Immature natural killer cell (primary cell): ENCODE measurements around the gene LATS2. TPM values are rescaled to one million over a fixed set of nuclear protein-coding genes. Genes with fewer than 3 reads are reported as not detected.
"Not testable (repeated sequence)": the region's sequence is repeated elsewhere in the genome, so short reads cannot be mapped to it uniquely, and the experiment has no call there.

Experiments
- DNase-seq, 3 donors: peaks; one replicate each; pipeline ENCODE4 v3.0.0; 2022; ENCODE audit warnings: mixed read lengths in 1 of 3
- H3K27ac Mint-ChIP-seq, 6 donors: one replicate each; pipeline ENCODE4 v1.8.0; 2020; ENCODE audit warnings: mixed read lengths in 6 of 6, mild to moderate bottlenecking in 5 of 6, inconsistent platforms in 4 of 6, moderate library complexity in 3 of 6
- H3K27me3 Mint-ChIP-seq, 3 donors: one replicate each; pipeline ENCODE4 v1.8.0; 2020 to 2021; ENCODE audit warnings: low read depth in 3 of 3, mild to moderate bottlenecking in 3 of 3, mixed read lengths in 3 of 3, moderate library complexity in 3 of 3, inconsistent platforms in 1 of 3
- H3K36me3 Mint-ChIP-seq, 3 donors: one replicate each; pipeline ENCODE4 v1.8.0; 2020; ENCODE audit warnings: mixed read lengths in 3 of 3, inconsistent platforms in 2 of 3, mild to moderate bottlenecking in 2 of 3
- H3K4me1 Mint-ChIP-seq, 2 donors: one replicate each; pipeline ENCODE4 v1.8.0; 2020; ENCODE audit warnings: inconsistent platforms in 2 of 2, mild to moderate bottlenecking in 2 of 2, mixed read lengths in 2 of 2, moderate library complexity in 1 of 2
- H3K4me3 Mint-ChIP-seq, 5 donors: one replicate each; pipeline ENCODE4 v1.8.0; 2020; ENCODE audit warnings: mild to moderate bottlenecking in 5 of 5, mixed read lengths in 5 of 5, inconsistent platforms in 3 of 5, moderate library complexity in 3 of 5
- H3K9me3 Mint-ChIP-seq, 6 donors: one replicate each; pipeline ENCODE4 v1.8.0; 2020; ENCODE audit warnings: mild to moderate bottlenecking in 6 of 6, mixed read lengths in 6 of 6, inconsistent platforms in 4 of 6, moderate library complexity in 3 of 6
- polyA plus RNA-seq, 3 donors: library from polyadenylated mRNA; unstranded; fragments of 300-500 nt; fragmentation: Illumina TruSeq; gene quantifications; one replicate each; pipeline ENCODE4 v1.2.3, GENCODE V29; 2021

LATS2 gene
- polyA plus RNA-seq, 3 donors from 2014 or later = 0.59 to 1.8 (median 1.3) TPM

GRCh38 chr13:21066946-21067345 is 5.6 kb upstream of the LATS2 start:
- Mint-ChIP-seq H3K27me3 (peaks cover 0 to 2% (median 2%) of the 10 kb centered on the region in 3 donors), H3K9me3 (no peaks in the 10 kb centered on the region), H3K4me3 (no peak overlapping the region), H3K36me3 (no peaks in the 10 kb centered on the region), H3K4me1 (peaks cover 7 to 14% of the 10 kb centered on the region in 2 donors), H3K27ac (no peak overlapping the region)
- no peak for DNase-seq

GRCh38 chr13:21065686-21066085 is 4.3 kb upstream of the LATS2 start:
- DNase-seq = no peak
- H3K4me1 Mint-ChIP-seq = peaks cover 10 to 18% of the 10 kb centered on the region in 2 donors
- no peaks in the 10 kb centered on the region for H3K36me3 Mint-ChIP-seq
- peaks cover 2 to 6% (median 4%) of the 10 kb centered on the region in 3 donors for H3K27me3 Mint-ChIP-seq
- H3K4me3 Mint-ChIP-seq = no peak overlapping the region
- H3K9me3 Mint-ChIP-seq = no peaks in the 10 kb centered on the region
- no peak overlapping the region for H3K27ac Mint-ChIP-seq

GRCh38 chr13:21063031-21063430 is 1.6 kb upstream of the LATS2 start:
- no peaks in the 10 kb centered on the region for H3K9me3 Mint-ChIP-seq
- peaks cover 21 to 30% of the 10 kb centered on the region in 2 donors for H3K4me1 Mint-ChIP-seq
- peaks cover 2 to 10% (median 4%) of the 10 kb centered on the region in 3 donors for H3K27me3 Mint-ChIP-seq
- DNase-seq = no peak
- H3K4me3 Mint-ChIP-seq = peak overlapping the region; percentile 6 to 82 (median 54)
- no peaks in the 10 kb centered on the region for H3K36me3 Mint-ChIP-seq
- H3K27ac Mint-ChIP-seq = peak overlapping the region in 5 of 6 donors; percentile 47 to 80 (median 74)

- peak overlapping the region; percentile 68 to 82 (median 79) for H3K4me3 Mint-ChIP-seq
- peaks cover 2 to 10% (median 4%) of the 10 kb centered on the region in 3 donors for H3K27me3 Mint-ChIP-seq
- peaks cover 26 to 39% of the 10 kb centered on the region in 2 donors for H3K4me1 Mint-ChIP-seq
- H3K27ac Mint-ChIP-seq = peak overlapping the region in 3 of 6 donors; percentile 17 to 53 (median 45)
- peak; percentile 24 to 40 (median 38) for DNase-seq
- no peaks in the 10 kb centered on the region for H3K9me3 Mint-ChIP-seq
- H3K36me3 Mint-ChIP-seq = no peaks in the 10 kb centered on the region
These were observed 903 bp downstream of the LATS2 start for GRCh38 chr13:21060338-21061028.

DNA sequence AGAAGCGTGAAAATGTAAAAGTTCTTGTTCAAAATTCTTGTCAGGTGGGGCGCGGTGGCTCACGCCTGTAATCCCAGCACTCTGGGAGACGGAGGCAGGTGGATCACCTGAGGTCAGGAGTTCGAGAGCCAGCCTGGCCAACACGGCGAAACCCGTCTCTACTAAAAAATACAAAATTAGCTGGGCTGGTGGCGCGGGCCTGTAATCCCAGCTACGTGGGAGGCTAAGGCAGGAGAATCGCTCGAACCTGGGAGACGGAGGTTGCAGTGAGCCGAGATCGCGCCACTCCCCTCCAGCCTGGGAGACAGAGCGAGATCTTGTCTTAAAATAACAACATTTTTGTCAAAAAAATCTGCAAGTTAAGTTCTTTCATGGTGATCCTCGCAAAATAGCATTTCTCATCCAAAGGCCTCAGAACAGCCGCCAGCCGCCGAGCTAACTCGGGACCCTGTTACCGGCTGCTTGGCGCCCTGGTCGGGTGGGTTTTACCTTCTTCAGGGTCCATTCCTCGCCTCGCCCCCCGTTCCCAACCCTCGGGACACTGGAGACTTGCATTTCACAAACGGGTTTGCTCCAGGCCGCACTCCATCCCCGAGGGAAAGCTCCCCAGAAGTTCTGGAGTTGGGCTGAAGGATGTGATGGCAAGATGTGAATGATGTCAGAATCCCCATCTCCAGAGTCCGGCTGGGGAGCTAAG is 1.6 kb downstream of the LATS2 start:
- Mint-ChIP-seq H3K36me3 (no peaks in the 10 kb centered on the region), H3K4me1 (peaks cover 26 to 46% of the 10 kb centered on the region in 2 donors), H3K4me3 (peak overlapping the region; percentile 68 to 82 (median 79)), H3K9me3 (no peaks in the 10 kb centered on the region), H3K27ac (peak overlapping the region in 5 of 6 donors; percentile 17 to 65 (median 51)), H3K27me3 (peaks cover 2 to 10% (median 4%) of the 10 kb centered on the region in 3 donors)
- no peak for DNase-seq

DNA sequence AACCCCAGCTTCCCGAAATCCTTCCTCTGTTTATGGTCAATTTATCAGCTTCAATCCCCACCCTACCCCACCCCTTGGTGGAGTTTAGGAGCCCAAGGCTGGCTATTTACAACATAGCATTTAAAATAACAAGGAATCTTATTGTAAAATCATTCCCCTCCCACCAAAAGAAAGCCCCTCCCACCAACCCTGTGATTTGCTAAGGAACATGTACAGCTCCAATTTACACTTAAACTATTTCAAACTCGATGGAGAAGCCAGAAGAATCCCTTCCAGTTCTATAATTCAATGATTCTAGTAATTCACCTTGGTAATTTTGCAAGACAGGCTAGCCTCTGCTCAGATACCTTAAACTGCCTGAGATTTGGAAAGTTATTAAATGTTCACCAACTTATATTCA is 3.0 kb downstream of the LATS2 start:
- peaks cover 2 to 10% (median 4%) of the 10 kb centered on the region in 3 donors for H3K27me3 Mint-ChIP-seq
- no peaks in the 10 kb centered on the region for H3K36me3 Mint-ChIP-seq
- peaks cover 31 to 56% of the 10 kb centered on the region in 2 donors for H3K4me1 Mint-ChIP-seq
- peak overlapping the region in 4 of 5 donors; percentile 49 to 81 (median 78) for H3K4me3 Mint-ChIP-seq
- DNase-seq = no peak
- peak overlapping the region in 3 of 6 donors; percentile 39 to 53 (median 43) for H3K27ac Mint-ChIP-seq
- no peaks in the 10 kb centered on the region for H3K9me3 Mint-ChIP-seq

- Mint-ChIP-seq H3K9me3 (no peaks in the 10 kb centered on the region), H3K4me1 (peaks cover 36 to 54% of the 10 kb centered on the region in 2 donors), H3K27me3 (peaks cover 0 to 8% (median 2%) of the 10 kb centered on the region in 3 donors), H3K27ac (no peak overlapping the region), H3K36me3 (no peaks in the 10 kb centered on the region), H3K4me3 (no peak overlapping the region)
- no peak for DNase-seq
These were observed 5.8 kb downstream of the LATS2 start for GRCh38 chr13:21055511-21056045.

GRCh38 chr13:21055016-21055415 is 6.4 kb downstream of the LATS2 start:
- H3K36me3 Mint-ChIP-seq = no peaks in the 10 kb centered on the region
- no peak overlapping the region for H3K4me3 Mint-ChIP-seq
- peaks cover 39 to 57% of the 10 kb centered on the region in 2 donors for H3K4me1 Mint-ChIP-seq
- H3K27ac Mint-ChIP-seq = no peak overlapping the region
- peaks cover 0 to 5% (median 2%) of the 10 kb centered on the region in 3 donors for H3K27me3 Mint-ChIP-seq
- H3K9me3 Mint-ChIP-seq = no peaks in the 10 kb centered on the region
- DNase-seq = no peak

- no peaks in the 10 kb centered on the region for H3K36me3 Mint-ChIP-seq
- H3K9me3 Mint-ChIP-seq = no peaks in the 10 kb centered on the region
- H3K4me1 Mint-ChIP-seq = peaks cover 36 to 64% of the 10 kb centered on the region in 2 donors
- H3K27ac Mint-ChIP-seq = no peak overlapping the region
- DNase-seq = no peak
- H3K27me3 Mint-ChIP-seq = peaks cover 0 to 3% (median 2%) of the 10 kb centered on the region in 3 donors
- no peak overlapping the region for H3K4me3 Mint-ChIP-seq
These were observed 7.1 kb downstream of the LATS2 start for GRCh38 chr13:21054313-21054712.

DNA sequence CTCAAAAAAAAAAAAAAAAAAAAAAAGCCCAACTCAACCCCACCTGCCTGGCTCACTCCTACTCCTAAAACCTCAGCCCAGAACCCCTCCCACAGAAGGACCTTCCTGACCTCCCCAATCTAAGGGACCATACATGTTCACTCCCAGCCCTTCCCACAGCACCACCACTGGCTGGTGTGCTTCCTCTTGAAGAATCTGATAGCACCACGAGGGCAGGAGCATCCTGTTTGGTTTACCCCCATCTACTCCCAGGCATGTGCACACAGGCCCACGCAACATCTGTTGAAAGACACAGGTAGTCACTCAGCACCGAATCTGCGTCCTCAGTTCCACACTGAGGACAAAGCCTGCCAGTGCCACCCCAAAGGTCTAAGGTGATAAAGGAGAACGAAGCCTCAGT is 8.2 kb downstream of the LATS2 start:
- Mint-ChIP-seq H3K36me3 (no peaks in the 10 kb centered on the region), H3K4me1 (peaks cover 32 to 61% of the 10 kb centered on the region in 2 donors), H3K27me3 (peaks cover 0 to 3% (median 2%) of the 10 kb centered on the region in 3 donors), H3K9me3 (no peaks in the 10 kb centered on the region), H3K4me3 (peak overlapping the region in 3 of 5 donors; percentile 12 to 33 (median 19)), H3K27ac (peak overlapping the region; percentile 4 to 85 (median 43))
- no peak for DNase-seq

DNA sequence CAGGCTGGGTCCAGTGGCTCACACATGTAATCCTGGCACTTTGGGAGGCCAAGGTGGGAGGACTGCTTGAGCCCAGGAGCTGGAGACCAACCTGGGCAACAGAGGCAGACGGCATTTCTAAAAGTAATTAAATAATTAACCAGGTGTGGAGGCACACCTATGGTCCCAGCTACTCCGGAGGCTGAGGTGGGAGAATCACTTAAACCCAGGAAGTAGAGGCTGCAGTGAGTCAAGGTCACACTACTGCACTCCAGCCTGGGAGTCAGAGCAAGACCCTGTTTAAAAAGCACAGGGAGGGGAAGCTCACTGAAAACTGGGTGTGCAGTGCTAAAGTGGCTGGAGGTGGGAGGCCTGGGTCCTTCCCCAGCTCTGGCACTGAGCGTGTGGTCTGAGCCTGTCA is 9.7 kb downstream of the LATS2 start:
- no peaks in the 10 kb centered on the region for H3K9me3 Mint-ChIP-seq
- no peak for DNase-seq
- H3K27ac Mint-ChIP-seq = no peak overlapping the region
- H3K4me3 Mint-ChIP-seq = no peak overlapping the region
- peaks cover 0 to 3% (median 2%) of the 10 kb centered on the region in 3 donors for H3K27me3 Mint-ChIP-seq
- peaks cover 37 to 70% of the 10 kb centered on the region in 2 donors for H3K4me1 Mint-ChIP-seq
- H3K36me3 Mint-ChIP-seq = no peaks in the 10 kb centered on the region

GRCh38 chr13:21050288-21051197 is 10.8 kb downstream of the LATS2 start:
- Mint-ChIP-seq H3K4me1 (peaks cover 36 to 77% of the 10 kb centered on the region in 2 donors), H3K4me3 (no peak overlapping the region)

DNA sequence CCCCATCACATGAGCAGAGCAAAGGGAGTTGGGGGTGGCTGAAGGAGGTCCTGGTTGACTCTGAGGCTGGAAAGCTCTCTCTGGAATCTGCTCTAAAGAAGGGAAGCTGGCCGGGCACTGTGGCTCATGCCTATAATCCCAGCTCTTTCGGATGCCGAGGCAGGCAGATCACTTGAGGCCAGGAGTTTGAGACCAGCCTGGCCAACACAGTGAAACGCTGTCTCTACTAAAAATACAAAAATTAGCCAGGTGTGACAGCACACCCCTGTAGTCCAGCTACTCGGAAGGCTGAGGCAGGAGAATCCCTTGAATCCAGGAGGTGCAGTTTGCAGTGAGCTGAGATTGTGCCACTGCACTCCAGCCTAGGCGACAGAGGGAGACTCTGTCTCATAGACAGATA is 11.7 kb downstream of the LATS2 start:
- H3K27me3 Mint-ChIP-seq, H3K36me3 Mint-ChIP-seq, H3K27ac Mint-ChIP-seq, DNase-seq, H3K9me3 Mint-ChIP-seq, H3K4me3 Mint-ChIP-seq: not testable (repeated sequence)
- peaks cover 40 to 76% of the 10 kb centered on the region in 2 donors for H3K4me1 Mint-ChIP-seq

More at GRCh38 chr13:21050288-21051197, 10.8 kb downstream of the LATS2 start:
- no peak for DNase-seq
- no peaks in the 10 kb centered on the region for H3K9me3 Mint-ChIP-seq
- H3K27ac Mint-ChIP-seq = peak overlapping the region in 1 of 6 donors; percentile 53
- peaks cover 0 to 3% (median 2%) of the 10 kb centered on the region in 3 donors for H3K27me3 Mint-ChIP-seq
- H3K36me3 Mint-ChIP-seq = no peaks in the 10 kb centered on the region
